GM10248 (cell line): ENCODE measurements around the gene OLFML1.

Experiments used
- CTCF ChIA-PET: fragments of 300-600 bp; sonication (Branson Sonifier 250); formaldehyde crosslinking; extraction: SDS; loops from one replicate; lab custom pipeline; 2021; ENCODE audit warnings: antibody characterized with exemption; lab: Yijun Ruan, JAX
- POLR2A ChIA-PET: fragments of 350-650 bp; sonication (Branson Sonifier 250); formaldehyde crosslinking; extraction: SDS; loops from one replicate; lab custom pipeline; 2020; ENCODE audit warnings: antibody characterized with exemption; lab: Yijun Ruan, JAX
- DNase-seq: peaks from one replicate; pipeline ENCODE4 v3.0.0; 2012; ENCODE audit errors: extremely low spot score
- CTCF ChIP-seq: IDR thresholded peaks from 2 replicates; pipeline ENCODE4 v1.5.1; 2012; ENCODE audit warnings: mild to moderate bottlenecking, low read depth; ENCODE audit errors: extremely low read depth, missing control alignments, control extremely low read depth

Gene OLFML1

GRCh38 chr11:7444091-7444981 lies 41.0 kb upstream of the OLFML1 start:
- POLR2A ChIA-PET, result no interaction called here
- CTCF ChIA-PET, result interaction anchor here (1.5 to 5.9 kb wide), 12 partner anchors 9 to 633 kb away, joined by 3 to 78 read pairs (median 10); no protein-coding TSS in a partner anchor
- no peak for TF ChIP-seq CTCF
- no peak for DNase-seq

- POLR2A ChIA-PET, result interaction anchor here (0.6 kb wide), 1 partner anchor 1241 kb away, joined by 3 read pairs; no protein-coding TSS in a partner anchor
- no peak for TF ChIP-seq CTCF
- DNase-seq, result no peak
- CTCF ChIA-PET, result interaction anchor here (1.0 to 5.6 kb wide), 7 partner anchors 9 to 349 kb away, joined by 3 to 60 read pairs (median 6); no protein-coding TSS in a partner anchor
Measured at GRCh38 chr11:7445564-7445963, 39.7 kb upstream of the OLFML1 start.

GRCh38 chr11:7448201-7448600 lies 37.1 kb upstream of the OLFML1 start:
- POLR2A ChIA-PET, result no interaction called here
- TF ChIP-seq CTCF, result no peak
- DNase-seq, result no peak
- CTCF ChIA-PET, result no interaction called here

GRCh38 chr11:7449211-7449840 lies 36.0 kb upstream of the OLFML1 start:
- TF ChIP-seq CTCF, result no peak
- CTCF ChIA-PET, result interaction anchor here (1.4 to 8.0 kb wide), 4 partner anchors 7 to 97 kb away, joined by 3 to 76 read pairs (median 7); no protein-coding TSS in a partner anchor
- DNase-seq, result no peak
- POLR2A ChIA-PET, result no interaction called here

- CTCF ChIA-PET, result interaction anchor here (1.4 to 8.0 kb wide), 6 partner anchors 7 to 97 kb away, joined by 3 to 76 read pairs (median 6); no protein-coding TSS in a partner anchor
- no peak for DNase-seq
Measured at GRCh38 chr11:7449841-7450214, 35.5 kb upstream of the OLFML1 start.

More at GRCh38 chr11:7449841-7450214, 35.5 kb upstream of the OLFML1 start:
- TF ChIP-seq CTCF, result no peak
- POLR2A ChIA-PET, result no interaction called here
